Measurements from ENCODE around the gene RCOR1. TPM values are rescaled to one million over a fixed set of nuclear protein-coding genes. Genes with fewer than 3 reads are reported as not detected.

The RCOR1 gene
- total and polyA plus RNA-seq, 2 of the 8 experiments (the other 6 are each of a cell fraction or from before 2014, with no cell fraction given), result 12.3 to 26.3 TPM

DNA sequence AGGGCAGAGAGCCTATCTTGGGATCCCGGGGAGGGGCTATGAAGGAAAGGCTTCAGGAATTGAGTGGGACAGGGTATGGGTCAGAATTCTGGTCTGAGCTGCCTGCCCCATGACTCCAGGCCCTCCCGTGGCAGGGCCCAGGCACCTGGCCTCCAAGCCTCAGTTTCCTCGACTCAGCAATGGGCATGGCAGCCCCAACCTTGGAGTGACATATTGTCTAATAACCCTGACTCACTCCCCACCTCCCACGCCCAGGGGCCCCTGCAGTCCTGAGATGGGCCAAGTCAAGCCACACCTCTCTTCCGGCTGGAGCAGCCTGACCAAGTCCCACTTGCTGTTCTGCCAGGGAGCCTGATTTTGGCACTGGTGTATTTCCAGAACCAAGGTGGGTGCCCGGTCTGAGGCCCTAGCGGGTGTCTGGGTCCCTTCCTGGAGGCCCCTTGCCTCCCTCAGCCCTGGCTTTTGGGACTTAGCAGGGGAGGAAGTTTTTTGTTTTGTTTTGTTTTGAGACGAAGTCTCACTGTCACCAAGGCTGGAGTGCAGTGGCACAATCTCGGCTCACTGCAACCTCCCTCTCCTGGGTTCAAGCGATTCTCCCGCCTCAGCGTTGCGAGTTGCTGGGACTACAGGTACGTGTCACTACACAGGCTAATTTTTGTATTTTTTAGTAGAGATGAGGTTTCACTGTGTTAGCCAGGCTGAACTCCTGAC is 40.3 kb upstream of the RCOR1 start (continued):
- no peak for TF ChIP-seq POLR2AphosphoS5 (IDR thresholded peaks at IDR 0.05; ENCODE audit: low read depth, low read length)
- TF ChIP-seq, protein P1, sequence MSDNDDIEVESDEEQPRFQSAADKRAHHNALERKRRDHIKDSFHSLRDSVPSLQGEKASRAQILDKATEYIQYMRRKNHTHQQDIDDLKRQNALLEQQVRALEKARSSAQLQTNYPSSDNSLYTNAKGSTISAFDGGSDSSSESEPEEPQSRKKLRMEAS (IDR thresholded peaks at IDR 0.05), result no peak
- no peak for TF ChIP-seq CHD2 (IDR thresholded peaks at IDR 0.05; ENCODE audit: low read length)
- no peak for TF ChIP-seq KDM4A (IDR thresholded peaks at IDR 0.05; ENCODE audit: low read depth, low read length, severe bottlenecking)
- no peak for TF ChIP-seq POLR2A (IDR thresholded peaks at IDR 0.05; ENCODE audit: control extremely low read depth in 1 of 2, low read depth in 2 of 2, low read length in 2 of 2)
- TF ChIP-seq ASH2L (IDR thresholded peaks at IDR 0.05; ENCODE audit: low read length), result no peak
